ENCODE measurements around the gene EYA2.

DNA sequence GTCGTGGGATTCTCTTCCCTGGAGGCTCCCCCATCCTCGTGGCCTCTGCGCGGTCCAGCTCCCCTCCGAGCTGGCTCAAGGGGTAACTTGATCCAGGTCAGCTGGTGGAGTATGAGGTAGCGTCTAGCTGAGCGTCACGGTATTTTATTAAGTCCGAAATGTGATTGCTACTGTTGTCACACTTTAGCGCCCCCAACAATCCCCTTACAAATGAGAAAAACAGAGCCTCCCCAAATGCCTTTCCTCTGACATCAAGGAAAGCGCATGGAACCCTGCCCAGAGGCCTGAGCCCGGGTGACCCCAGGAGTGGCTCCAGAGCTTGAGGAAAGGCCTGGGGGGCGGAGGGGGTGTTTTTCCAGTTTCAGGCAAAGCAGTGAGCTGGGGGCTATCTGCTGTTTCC, 269.5 kb downstream of the EYA2 start:
- TF ChIP-seq, protein P1, sequence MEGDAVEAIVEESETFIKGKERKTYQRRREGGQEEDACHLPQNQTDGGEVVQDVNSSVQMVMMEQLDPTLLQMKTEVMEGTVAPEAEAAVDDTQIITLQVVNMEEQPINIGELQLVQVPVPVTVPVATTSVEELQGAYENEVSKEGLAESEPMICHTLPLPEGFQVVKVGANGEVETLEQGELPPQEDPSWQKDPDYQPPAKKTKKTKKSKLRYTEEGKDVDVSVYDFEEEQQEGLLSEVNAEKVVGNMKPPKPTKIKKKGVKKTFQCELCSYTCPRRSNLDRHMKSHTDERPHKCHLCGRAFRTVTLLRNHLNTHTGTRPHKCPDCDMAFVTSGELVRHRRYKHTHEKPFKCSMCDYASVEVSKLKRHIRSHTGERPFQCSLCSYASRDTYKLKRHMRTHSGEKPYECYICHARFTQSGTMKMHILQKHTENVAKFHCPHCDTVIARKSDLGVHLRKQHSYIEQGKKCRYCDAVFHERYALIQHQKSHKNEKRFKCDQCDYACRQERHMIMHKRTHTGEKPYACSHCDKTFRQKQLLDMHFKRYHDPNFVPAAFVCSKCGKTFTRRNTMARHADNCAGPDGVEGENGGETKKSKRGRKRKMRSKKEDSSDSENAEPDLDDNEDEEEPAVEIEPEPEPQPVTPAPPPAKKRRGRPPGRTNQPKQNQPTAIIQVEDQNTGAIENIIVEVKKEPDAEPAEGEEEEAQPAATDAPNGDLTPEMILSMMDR (conservative IDR thresholded peaks at IDR 0.05; ENCODE audit: low read depth, low read length): no peak
- TF ChIP-seq POLR2A (IDR thresholded peaks at IDR 0.05; ENCODE audit: low read depth, low read length) (no peak), NFE2L2 (IDR thresholded peaks at IDR 0.05; ENCODE audit: low read depth, low read length) (no peak), BHLHE40 (IDR thresholded peaks at IDR 0.05; ENCODE audit: low read depth, low read length) (no peak), SMC3 (IDR thresholded peaks at IDR 0.05; ENCODE audit: low read depth, low read length) (no peak), RAD21 (IDR thresholded peaks at IDR 0.05; ENCODE audit: low read length) (no peak), RCOR1 (IDR thresholded peaks at IDR 0.05; ENCODE audit: insufficient replicate concordance, low read length) (no peak)
- TF ChIP-seq, protein P2, sequence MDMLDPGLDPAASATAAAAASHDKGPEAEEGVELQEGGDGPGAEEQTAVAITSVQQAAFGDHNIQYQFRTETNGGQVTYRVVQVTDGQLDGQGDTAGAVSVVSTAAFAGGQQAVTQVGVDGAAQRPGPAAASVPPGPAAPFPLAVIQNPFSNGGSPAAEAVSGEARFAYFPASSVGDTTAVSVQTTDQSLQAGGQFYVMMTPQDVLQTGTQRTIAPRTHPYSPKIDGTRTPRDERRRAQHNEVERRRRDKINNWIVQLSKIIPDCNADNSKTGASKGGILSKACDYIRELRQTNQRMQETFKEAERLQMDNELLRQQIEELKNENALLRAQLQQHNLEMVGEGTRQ (IDR thresholded peaks at IDR 0.05; ENCODE audit: low read depth, low read length): no peak

Measured in IMR-90 (cell line).